ENCODE measurements around the gene CLIP2. TPM values are rescaled to one million over a fixed set of nuclear protein-coding genes. Genes with fewer than 3 reads are reported as not detected.
"Not testable (repeated sequence)": the region's sequence is repeated elsewhere in the genome, so short reads cannot be mapped to it uniquely, and the experiment has no call there.

The CLIP2 gene
- total RNA-seq, 4 donors from 2014 or later, result 25.5 to 44.3 (median 37.1) TPM

DNA sequence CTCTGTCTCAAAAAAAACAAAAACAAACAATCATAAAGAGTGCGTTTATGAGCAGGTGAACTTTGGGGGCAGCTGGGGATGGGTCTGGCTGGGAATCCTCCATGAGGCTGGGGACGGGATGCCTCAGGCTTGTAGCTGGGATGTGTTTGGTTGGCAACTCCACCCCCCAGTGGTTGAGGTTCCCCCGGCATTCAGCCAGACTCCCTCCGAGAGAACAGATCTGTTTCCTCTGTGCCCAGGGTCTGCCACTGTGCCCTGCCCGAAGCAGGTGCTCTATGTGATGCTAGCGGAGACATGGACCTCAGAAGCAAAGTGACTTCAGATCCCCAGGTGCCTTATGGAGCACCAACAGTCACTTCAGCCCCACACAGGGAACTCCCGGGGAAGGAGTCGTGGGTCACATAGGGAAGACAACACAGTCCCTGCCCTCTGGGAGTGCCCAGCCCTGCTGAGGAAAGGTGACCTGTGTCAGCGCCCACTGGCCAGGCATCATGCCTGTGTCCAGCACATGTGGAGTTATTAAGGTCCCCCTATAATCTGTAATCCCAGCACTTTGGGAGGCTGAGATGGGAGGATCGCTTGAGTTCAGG lies 135.2 kb downstream of the CLIP2 start:
- intact Hi-C loops (cut with DNase I), result no loop called here
- H3K27me3 ChIP-seq, result no peaks in the 10 kb centered on the region
- TF ChIP-seq POLR2AphosphoS5 (IDR thresholded peaks at IDR 0.05), result no peak
- no peak for DNase-seq (ENCODE audit: extremely low spot score)
- 86% methylated on average over 9 of the region's 10 CpGs for WGBS
- no peak overlapping the region for H3K4me3 ChIP-seq
- H3K4me1 ChIP-seq, result no peaks in the 10 kb centered on the region
- no peaks in the 10 kb centered on the region for H3K9me3 ChIP-seq
- H3K36me3 ChIP-seq, result no peaks in the 10 kb centered on the region
- H3K27ac ChIP-seq (replicated peaks in 1 of 4), result no peak overlapping the region

DNA sequence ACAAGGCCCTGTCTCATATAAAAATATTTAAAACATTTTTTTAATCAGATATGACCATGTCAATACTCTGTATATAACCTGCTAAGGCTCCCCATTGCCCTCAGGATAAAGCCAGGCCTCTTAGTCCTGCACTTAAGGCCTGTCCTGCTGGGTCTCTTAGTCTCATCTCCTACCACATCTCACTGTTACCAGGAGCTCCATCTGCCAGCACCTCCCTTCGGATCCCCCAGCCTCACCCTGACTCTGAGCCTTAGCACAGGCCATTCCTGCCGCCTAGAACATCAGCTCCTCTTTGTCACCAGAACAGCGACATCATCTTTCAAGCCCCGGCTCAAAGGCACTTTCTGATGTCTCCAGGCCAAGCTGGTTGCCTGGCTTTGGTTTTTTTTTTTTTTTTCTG lies 138.8 kb downstream of the CLIP2 start:
- Histone ChIP-seq H3K27ac (replicated peaks in 1 of 4) (no peak overlapping the region), H3K4me1 (no peaks in the 10 kb centered on the region), H3K27me3 (no peaks in the 10 kb centered on the region), H3K36me3 (no peaks in the 10 kb centered on the region), H3K9me3 (no peaks in the 10 kb centered on the region), H3K4me3 (no peak overlapping the region)
- intact Hi-C loops (cut with DNase I), result no loop called here
- DNase-seq (ENCODE audit: extremely low spot score), result no peak
- WGBS, result 93% methylated on average over 4 of the region's 4 CpGs
- TF ChIP-seq EP300 (IDR thresholded peaks at IDR 0.05) (no peak), POLR2AphosphoS5 (IDR thresholded peaks at IDR 0.05) (no peak)
- TF ChIP-seq, protein P1, sequence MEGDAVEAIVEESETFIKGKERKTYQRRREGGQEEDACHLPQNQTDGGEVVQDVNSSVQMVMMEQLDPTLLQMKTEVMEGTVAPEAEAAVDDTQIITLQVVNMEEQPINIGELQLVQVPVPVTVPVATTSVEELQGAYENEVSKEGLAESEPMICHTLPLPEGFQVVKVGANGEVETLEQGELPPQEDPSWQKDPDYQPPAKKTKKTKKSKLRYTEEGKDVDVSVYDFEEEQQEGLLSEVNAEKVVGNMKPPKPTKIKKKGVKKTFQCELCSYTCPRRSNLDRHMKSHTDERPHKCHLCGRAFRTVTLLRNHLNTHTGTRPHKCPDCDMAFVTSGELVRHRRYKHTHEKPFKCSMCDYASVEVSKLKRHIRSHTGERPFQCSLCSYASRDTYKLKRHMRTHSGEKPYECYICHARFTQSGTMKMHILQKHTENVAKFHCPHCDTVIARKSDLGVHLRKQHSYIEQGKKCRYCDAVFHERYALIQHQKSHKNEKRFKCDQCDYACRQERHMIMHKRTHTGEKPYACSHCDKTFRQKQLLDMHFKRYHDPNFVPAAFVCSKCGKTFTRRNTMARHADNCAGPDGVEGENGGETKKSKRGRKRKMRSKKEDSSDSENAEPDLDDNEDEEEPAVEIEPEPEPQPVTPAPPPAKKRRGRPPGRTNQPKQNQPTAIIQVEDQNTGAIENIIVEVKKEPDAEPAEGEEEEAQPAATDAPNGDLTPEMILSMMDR (IDR thresholded peaks at IDR 0.05), result no peak

DNA sequence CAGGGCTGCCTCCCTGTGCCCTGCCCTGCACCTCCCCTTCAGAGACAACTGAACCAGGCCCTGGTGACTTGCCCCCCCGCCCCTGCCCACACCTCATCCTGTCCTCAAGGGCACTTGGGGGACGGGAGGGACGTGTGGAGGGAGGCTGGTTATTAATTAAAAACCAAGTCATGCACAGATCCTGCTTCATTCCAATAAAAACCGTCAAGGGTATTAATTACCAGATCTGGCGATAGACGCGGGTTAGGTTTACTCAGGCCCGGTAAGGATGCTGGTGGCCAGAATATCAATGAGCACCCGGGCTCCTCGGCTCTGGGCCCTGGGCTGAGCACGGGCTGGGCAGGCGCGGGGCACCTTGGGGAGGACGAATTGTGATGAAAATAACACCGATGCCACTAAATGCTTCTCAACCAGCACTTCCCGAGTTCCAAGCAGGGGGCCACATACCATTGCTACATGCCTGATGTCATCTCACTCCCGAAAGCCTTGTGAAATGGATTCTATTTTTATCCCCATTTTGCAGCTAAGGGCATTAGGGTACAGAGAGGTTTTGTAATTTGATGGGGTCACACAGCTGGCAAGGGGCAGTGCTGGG lies 140.0 kb downstream of the CLIP2 start:
- Histone ChIP-seq H3K36me3 (no peaks in the 10 kb centered on the region), H3K9me3 (no peaks in the 10 kb centered on the region), H3K27me3 (no peaks in the 10 kb centered on the region), H3K4me1 (no peaks in the 10 kb centered on the region), H3K27ac (replicated peaks in 1 of 4) (no peak overlapping the region), H3K4me3 (no peak overlapping the region)
- WGBS, result 70% methylated on average over 15 of the region's 17 CpGs
- no peak for DNase-seq (ENCODE audit: extremely low spot score)
- intact Hi-C loops (cut with DNase I), result no loop called here
- TF ChIP-seq EP300 (IDR thresholded peaks at IDR 0.05) (no peak), POLR2A (IDR thresholded peaks at IDR 0.05; ENCODE audit: low read depth) (no peak), POLR2AphosphoS5 (IDR thresholded peaks at IDR 0.05) (no peak)
- TF ChIP-seq, protein P1 (IDR thresholded peaks at IDR 0.05), result no peak

DNA sequence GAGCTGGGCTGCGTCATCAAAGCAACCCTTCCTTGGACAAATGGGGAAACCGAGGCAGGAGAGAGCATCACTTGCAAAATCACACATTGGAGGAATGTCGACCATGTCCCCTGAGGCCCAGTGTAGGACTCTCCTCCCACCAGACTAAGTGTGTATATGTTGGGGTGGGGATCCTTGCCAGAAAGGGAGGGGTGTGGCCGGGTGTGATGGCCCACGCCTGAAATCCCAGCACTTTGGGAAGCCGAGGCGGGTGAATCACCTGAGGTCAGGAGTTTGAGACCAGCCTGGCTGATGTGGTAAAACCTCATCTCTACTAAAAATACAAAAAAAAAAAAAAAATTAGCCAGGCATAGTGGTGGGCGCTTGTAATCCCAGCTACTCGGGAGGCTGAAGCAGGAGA lies 141.2 kb downstream of the CLIP2 start:
- intact Hi-C loops (cut with DNase I), result not testable (repeated sequence)

DNA sequence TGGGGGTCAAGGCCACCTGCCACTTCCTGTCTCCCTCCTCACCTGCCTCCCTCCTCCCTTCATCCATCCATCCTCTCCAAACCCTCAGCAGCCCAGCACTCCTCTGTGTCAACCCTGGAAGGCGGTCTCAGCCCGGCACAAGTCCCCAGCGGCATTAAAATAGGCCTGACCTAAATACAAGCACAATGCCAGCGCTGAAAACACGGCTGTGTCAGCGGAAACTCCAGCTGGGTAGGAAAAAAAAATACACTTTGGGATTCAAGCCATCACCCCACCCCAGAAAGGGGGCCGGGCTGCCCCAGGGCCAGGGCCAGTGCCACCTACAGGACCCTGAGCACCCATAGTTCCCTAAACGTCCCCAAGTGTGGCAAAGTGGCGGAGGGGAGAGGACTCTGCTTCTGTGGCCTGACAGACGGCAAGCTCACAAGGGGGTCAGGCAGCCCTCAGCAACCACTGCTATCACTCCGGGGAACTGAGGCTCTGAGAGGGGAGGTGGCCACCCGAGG lies 141.8 kb downstream of the CLIP2 start:
- H3K4me1 ChIP-seq, result no peaks in the 10 kb centered on the region
- H3K27me3 ChIP-seq, result no peaks in the 10 kb centered on the region
- H3K4me3 ChIP-seq, result no peak overlapping the region
- 60% methylated on average over 9 of the region's 12 CpGs for WGBS
- intact Hi-C loops (cut with DNase I), result no loop called here
- no peaks in the 10 kb centered on the region for H3K36me3 ChIP-seq
- DNase-seq (ENCODE audit: extremely low spot score), result no peak
- no peaks in the 10 kb centered on the region for H3K9me3 ChIP-seq
- H3K27ac ChIP-seq (replicated peaks in 1 of 4), result no peak overlapping the region
- TF ChIP-seq, protein P1 (IDR thresholded peaks at IDR 0.05), result no peak
- no peak for TF ChIP-seq EP300 (IDR thresholded peaks at IDR 0.05)
- no peak for TF ChIP-seq POLR2AphosphoS5 (IDR thresholded peaks at IDR 0.05)
- TF ChIP-seq POLR2A (IDR thresholded peaks at IDR 0.05; ENCODE audit: low read depth), result no peak

More for the DNA sequence above, 141.2 kb downstream of the CLIP2 start:
- H3K9me3 ChIP-seq; H3K4me3 ChIP-seq; H3K27me3 ChIP-seq; DNase-seq (ENCODE audit: extremely low spot score); H3K4me1 ChIP-seq; H3K27ac ChIP-seq (replicated peaks in 1 of 4); H3K36me3 ChIP-seq: not testable (repeated sequence)
- WGBS, result 89% methylated on average over 9 of the region's 9 CpGs

DNA sequence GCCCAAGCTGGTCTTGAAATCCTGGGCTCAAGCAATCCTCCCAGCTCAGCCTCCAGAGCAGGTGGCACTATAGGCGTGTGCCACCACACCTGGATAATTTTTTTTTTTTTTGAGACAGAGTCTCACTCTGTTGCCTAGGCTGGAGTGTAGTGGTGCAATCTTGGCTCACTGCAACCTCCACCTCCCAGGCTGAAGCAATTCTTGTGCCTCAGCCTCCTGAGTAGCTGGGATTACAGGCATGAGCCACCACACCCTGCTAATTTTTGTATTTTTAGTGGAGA lies 148.0 kb downstream of the CLIP2 start:
- H3K27me3 ChIP-seq; H3K27ac ChIP-seq (replicated peaks in 1 of 4); H3K4me1 ChIP-seq; DNase-seq (ENCODE audit: extremely low spot score); intact Hi-C loops (cut with DNase I); H3K4me3 ChIP-seq; H3K36me3 ChIP-seq: not testable (repeated sequence)
- peaks cover 0 to 12% (median 8%) of the 10 kb centered on the region in 4 donors for H3K9me3 ChIP-seq
- 100% methylated on average over 1 of the region's 1 CpG for WGBS

Measured in esophagus muscularis mucosa (tissue), 4 donors.